Common myeloid progenitor, CD34-positive (primary cell): ENCODE data around the gene ZNF804B.

Experiments used
- CTCF ChIA-PET: fragments of 350-600 bp; sonication (Branson Sonifier 250); formaldehyde crosslinking; loops from one replicate; lab custom pipeline; 2021; ENCODE audit warnings: antibody characterized with exemption; lab: Charles Lee
- POLR2A ChIA-PET: fragments of 350-600 bp; sonication (Branson Sonifier 250); formaldehyde crosslinking; loops from one replicate; lab custom pipeline; 2021; ENCODE audit warnings: antibody characterized with exemption; lab: Charles Lee
- DNase-seq, 3 donors: peaks; one replicate each; pipeline versions ENCODE4 v3.0.0 to v3.0.0-alpha.2; 2013
- H3K27ac ChIP-seq, 2 experiments: 1 replicate in 1 of 2; 2 replicates in 1 of 2; pipeline ENCODE4 v1.7.0; 2013; ENCODE audit warnings: inconsistent platforms in 2 of 2, low read length in 2 of 2, mild to moderate bottlenecking in 2 of 2, low read depth in 1 of 2, moderate library complexity in 1 of 2; ENCODE audit not compliant: severe bottlenecking in 2 of 2, insufficient read depth in 1 of 2, poor library complexity in 1 of 2
- H3K27me3 ChIP-seq, 5 experiments: replicated peaks in 2 of 5; 1 replicate in 3 of 5; 2 replicates in 2 of 5; pipeline versions ENCODE4 v1.6.1 to v1.7.0; 2013; ENCODE audit warnings: low read length in 4 of 5, mild to moderate bottlenecking in 2 of 5, moderate library complexity in 2 of 5, inconsistent platforms in 1 of 5; ENCODE audit not compliant: insufficient read depth in 5 of 5, control insufficient read depth in 4 of 5
- H3K36me3 ChIP-seq, 4 experiments: 1 replicate in 2 of 4; 2 replicates in 2 of 4; pipeline versions ENCODE4 v1.6.1 to v1.7.0; 2013; ENCODE audit warnings: low read length in 3 of 4, control low read depth in 1 of 4, mild to moderate bottlenecking in 1 of 4; ENCODE audit not compliant: control insufficient read depth in 4 of 4, insufficient read depth in 4 of 4
- H3K4me1 ChIP-seq, 4 experiments: 1 replicate in 3 of 4; 2 replicates in 1 of 4; pipeline versions ENCODE4 v1.6.1 to v1.7.1; 2013; ENCODE audit warnings: low read length in 3 of 4, mild to moderate bottlenecking in 3 of 4, control low read depth in 1 of 4, inconsistent platforms in 1 of 4, moderate library complexity in 1 of 4; ENCODE audit not compliant: control insufficient read depth in 4 of 4, insufficient read depth in 4 of 4; ENCODE audit errors: control extremely low read depth in 1 of 4
- H3K4me3 ChIP-seq, 7 experiments: 1 replicate in 4 of 7; 2 replicates in 3 of 7; pipeline versions ENCODE4 v1.5.1 to v1.7.0; 2013; ENCODE audit warnings: mild to moderate bottlenecking in 7 of 7, low read length in 6 of 7, moderate library complexity in 6 of 7, inconsistent platforms in 2 of 7, low read depth in 2 of 7, control low read depth in 1 of 7; ENCODE audit not compliant: insufficient read depth in 4 of 7, control insufficient read depth in 1 of 7; ENCODE audit errors: extremely low read depth in 1 of 7
- H3K9me3 ChIP-seq, 5 experiments: 1 replicate in 4 of 5; 2 replicates in 1 of 5; pipeline versions ENCODE4 v1.6.1 to v1.7.1; 2013; ENCODE audit warnings: low read length in 4 of 5, mild to moderate bottlenecking in 2 of 5, inconsistent platforms in 1 of 5, low read depth in 1 of 5, moderate library complexity in 1 of 5; ENCODE audit not compliant: control insufficient read depth in 4 of 5, insufficient read depth in 2 of 5; ENCODE audit errors: control extremely low read depth in 1 of 5
- WGBS: methylation state at CpG from one replicate; pipeline ENCODE4 v1.1.5; 2013; ENCODE audit not compliant: insufficient coverage; 5-methylcytosine and 5-hydroxymethylcytosine counted together

Gene ZNF804B

DNA sequence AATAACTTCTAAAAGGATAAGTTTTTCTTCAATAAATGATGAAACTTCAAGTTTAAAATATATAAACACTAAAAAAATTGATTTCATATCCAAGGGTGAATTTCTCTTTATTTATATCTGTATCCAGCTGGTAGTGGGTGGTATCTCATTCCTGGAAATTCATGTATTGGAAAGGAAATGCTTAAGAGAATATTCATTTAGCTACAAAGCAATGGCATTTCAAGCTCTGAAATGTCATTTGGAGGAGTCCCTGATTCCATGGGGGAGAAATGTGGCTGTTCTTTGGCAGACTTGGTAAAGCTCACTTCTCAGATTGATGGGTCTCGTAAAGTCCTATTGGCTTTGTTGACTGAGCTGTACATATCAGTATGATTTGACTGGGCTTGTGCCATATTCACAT lies 192.3 kb downstream of the ZNF804B start:
- Histone ChIP-seq H3K27ac (no peak overlapping the region), H3K36me3 (no peaks in the 10 kb centered on the region), H3K4me1 (no peaks in the 10 kb centered on the region), H3K4me3 (no peak overlapping the region), H3K27me3 (no peaks in the 10 kb centered on the region), H3K9me3 (no peaks in the 10 kb centered on the region)
- no CpG with 5 or more reads among the region's 1 CpG for WGBS
- DNase-seq = no peak
- POLR2A ChIA-PET = no interaction called here
- CTCF ChIA-PET = no interaction called here

DNA sequence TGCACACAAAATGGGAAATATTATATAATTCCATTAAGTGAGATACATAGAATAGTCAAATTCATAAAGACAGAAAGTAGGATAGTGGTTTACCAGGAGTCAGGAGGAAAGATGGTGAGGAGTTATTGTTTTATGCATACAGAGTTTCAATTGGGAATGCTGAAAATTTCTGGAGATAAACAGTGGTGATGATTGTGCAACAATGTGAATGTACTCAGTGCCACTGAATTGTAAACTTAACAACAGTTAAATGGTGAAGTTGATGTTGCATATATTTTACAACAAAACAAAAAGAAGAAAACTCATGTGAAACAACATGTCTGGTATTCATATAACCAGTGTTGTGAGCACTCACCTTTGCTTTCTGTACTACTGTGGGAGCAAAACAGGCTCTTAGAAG lies 204.9 kb downstream of the ZNF804B start:
- H3K27me3 ChIP-seq = no peaks in the 10 kb centered on the region
- H3K4me3 ChIP-seq = no peak overlapping the region
- no peak for DNase-seq
- CTCF ChIA-PET = no interaction called here
- H3K27ac ChIP-seq = no peak overlapping the region
- H3K36me3 ChIP-seq = no peaks in the 10 kb centered on the region
- no peaks in the 10 kb centered on the region for H3K9me3 ChIP-seq
- no peaks in the 10 kb centered on the region for H3K4me1 ChIP-seq
- POLR2A ChIA-PET = no interaction called here

DNA sequence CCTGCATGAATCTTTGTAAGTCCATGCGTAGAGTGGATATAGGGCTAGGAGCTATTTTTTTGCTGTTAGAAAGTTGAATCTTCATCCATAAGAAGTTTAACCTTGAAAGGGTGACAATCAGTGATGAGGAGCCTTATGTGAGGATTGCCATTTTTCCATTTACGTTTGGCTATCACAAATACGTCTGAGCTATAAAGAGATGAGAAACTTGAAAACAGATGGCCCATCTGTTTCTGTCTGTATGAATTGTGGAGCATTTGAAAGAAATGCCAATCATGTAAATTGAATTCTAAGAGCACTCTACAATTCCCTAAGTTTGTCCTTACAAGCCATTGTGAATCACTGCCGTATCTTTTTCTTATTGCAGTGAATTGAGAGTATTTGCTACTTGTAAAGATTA lies 205.9 kb downstream of the ZNF804B start:
- H3K36me3 ChIP-seq = no peaks in the 10 kb centered on the region
- H3K27ac ChIP-seq = no peak overlapping the region
- H3K4me1 ChIP-seq = no peaks in the 10 kb centered on the region
- WGBS = 100% methylated on average over 3 of the region's 4 CpGs
- H3K27me3 ChIP-seq = no peaks in the 10 kb centered on the region
- no peak overlapping the region for H3K4me3 ChIP-seq
- POLR2A ChIA-PET = no interaction called here
- H3K9me3 ChIP-seq = no peaks in the 10 kb centered on the region
- DNase-seq = no peak
- CTCF ChIA-PET = no interaction called here

DNA sequence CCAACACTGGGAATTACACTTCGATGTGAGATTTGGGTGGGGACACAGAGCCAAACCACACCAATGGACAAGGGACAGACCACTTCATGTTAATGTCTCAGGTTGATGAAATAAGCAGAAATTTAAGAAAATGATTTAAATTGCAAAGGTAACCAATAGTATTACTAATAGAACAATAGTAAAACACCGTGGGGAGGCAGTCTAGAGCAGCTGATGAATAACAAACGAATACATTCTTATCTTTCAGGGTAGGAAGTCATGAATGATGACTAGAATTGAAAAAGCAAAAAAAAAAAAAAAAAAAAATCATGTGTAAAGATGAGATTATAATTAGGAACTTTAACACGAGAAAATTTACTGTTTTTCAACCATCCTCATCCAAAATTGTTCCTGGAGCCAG lies 207.9 kb downstream of the ZNF804B start:
- POLR2A ChIA-PET = no interaction called here
- H3K27me3 ChIP-seq = no peaks in the 10 kb centered on the region
- CTCF ChIA-PET = no interaction called here

DNA sequence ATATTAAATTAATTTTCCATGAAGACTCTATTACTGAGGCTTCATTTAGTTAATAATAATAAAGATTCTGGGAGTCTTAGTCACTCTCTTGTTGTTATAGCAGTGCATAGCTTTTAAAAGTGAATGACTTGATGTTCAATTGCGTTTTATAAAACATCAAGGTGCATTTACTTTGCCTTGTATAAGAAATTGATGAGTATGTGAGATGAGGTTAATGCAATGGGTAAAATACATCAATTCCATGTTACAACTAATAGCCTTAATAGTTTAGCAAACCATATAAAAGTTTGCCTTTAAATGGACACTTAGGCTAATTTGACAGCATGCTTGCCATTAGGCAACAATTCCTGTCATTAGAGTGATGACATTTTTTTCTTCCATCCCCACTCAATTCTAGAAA lies 209.7 kb downstream of the ZNF804B start:
- ChIA-PET CTCF (no interaction called here), POLR2A (no interaction called here)
- DNase-seq = no peak
- Histone ChIP-seq H3K4me3 (no peak overlapping the region), H3K4me1 (no peaks in the 10 kb centered on the region), H3K9me3 (no peaks in the 10 kb centered on the region), H3K36me3 (no peaks in the 10 kb centered on the region), H3K27me3 (no peaks in the 10 kb centered on the region), H3K27ac (no peak overlapping the region)
- WGBS = no CpG with 5 or more reads among the region's 1 CpG

More for the DNA sequence above, 207.9 kb downstream of the ZNF804B start:
- Histone ChIP-seq H3K9me3 (no peaks in the 10 kb centered on the region), H3K27ac (no peak overlapping the region), H3K4me1 (no peaks in the 10 kb centered on the region), H3K4me3 (no peak overlapping the region), H3K36me3 (no peaks in the 10 kb centered on the region)
- peak in 2 of 3 donors; percentile 2 to 4 for DNase-seq
- WGBS = no CpG with 5 or more reads among the region's 4 CpGs

DNA sequence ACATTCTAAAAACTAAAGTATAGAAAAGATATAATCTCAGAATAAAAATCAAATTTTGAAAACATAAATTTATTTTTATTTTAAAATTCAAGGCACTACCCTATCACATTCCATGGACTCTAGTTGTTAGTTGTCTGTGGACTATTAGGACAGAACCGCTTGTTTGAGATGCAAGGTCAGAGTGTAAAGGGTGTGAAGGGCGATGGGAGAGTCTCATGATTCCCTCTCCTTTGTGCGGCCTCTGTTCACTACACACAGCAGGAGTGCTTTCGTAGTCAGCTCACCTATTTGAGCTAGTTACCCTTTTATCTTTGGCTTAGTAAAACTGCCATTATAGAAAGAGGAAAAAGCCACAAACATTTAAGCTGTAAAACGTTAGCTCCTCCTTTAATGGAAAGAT lies 225.8 kb downstream of the ZNF804B start:
- H3K27me3 ChIP-seq = no peaks in the 10 kb centered on the region
- ChIA-PET CTCF (no interaction called here), POLR2A (no interaction called here)
- DNase-seq = no peak
- no peak overlapping the region for H3K27ac ChIP-seq
- no peak overlapping the region for H3K4me3 ChIP-seq
- H3K36me3 ChIP-seq = no peaks in the 10 kb centered on the region
- H3K9me3 ChIP-seq = no peaks in the 10 kb centered on the region
- H3K4me1 ChIP-seq = no peaks in the 10 kb centered on the region
- WGBS = 96% methylated on average over 3 of the region's 5 CpGs

DNA sequence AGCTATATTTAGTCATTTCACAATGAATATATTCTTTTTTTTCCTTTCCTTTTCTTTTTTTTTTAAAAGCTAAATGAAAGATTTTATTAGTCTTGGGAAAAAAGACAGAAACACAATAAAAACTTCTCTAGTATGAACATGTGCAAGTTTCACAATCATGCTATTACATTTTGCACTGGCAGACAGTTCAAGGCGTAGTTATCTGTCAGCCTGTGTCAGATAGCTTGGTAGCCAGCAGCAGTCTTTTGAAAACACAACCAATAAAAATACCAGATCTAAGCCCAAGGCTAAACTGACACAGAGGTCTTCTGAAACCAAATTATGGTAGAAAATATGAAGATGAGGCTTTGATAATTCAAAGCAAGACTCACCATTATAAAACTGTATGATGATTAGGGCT lies 241.8 kb downstream of the ZNF804B start:
- H3K9me3 ChIP-seq = no peaks in the 10 kb centered on the region
- no peak overlapping the region for H3K4me3 ChIP-seq
- DNase-seq = no peak
- WGBS = 100% methylated on average over 1 of the region's 1 CpG
- POLR2A ChIA-PET = no interaction called here
- no peak overlapping the region for H3K27ac ChIP-seq
- no peaks in the 10 kb centered on the region for H3K36me3 ChIP-seq
- CTCF ChIA-PET = no interaction called here
- no peaks in the 10 kb centered on the region for H3K27me3 ChIP-seq
- H3K4me1 ChIP-seq = peaks cover 2 to 11% (median 5%) of the 10 kb centered on the region in 4 experiments
